Common myeloid progenitor, CD34-positive (primary cell): Measurements from ENCODE around the gene FUBP1.
A peak's percentile ranks its signal among the peaks of the same experiment; 100 is the strongest.

ENCODE experiments used
- CTCF ChIA-PET: fragments of 350-600 bp; sonication (Branson Sonifier 250); formaldehyde crosslinking; loops from one replicate; lab custom pipeline; 2021; ENCODE audit warnings: antibody characterized with exemption; lab: Charles Lee
- POLR2A ChIA-PET: fragments of 350-600 bp; sonication (Branson Sonifier 250); formaldehyde crosslinking; loops from one replicate; lab custom pipeline; 2021; ENCODE audit warnings: antibody characterized with exemption; lab: Charles Lee
- DNase-seq, 3 donors: peaks; one replicate each; pipeline versions ENCODE4 v3.0.0 to v3.0.0-alpha.2; 2013
- H3K27ac ChIP-seq, 2 experiments: 1 replicate in 1 of 2; 2 replicates in 1 of 2; pipeline ENCODE4 v1.7.0; 2013; ENCODE audit warnings: inconsistent platforms in 2 of 2, low read length in 2 of 2, mild to moderate bottlenecking in 2 of 2, low read depth in 1 of 2, moderate library complexity in 1 of 2; ENCODE audit not compliant: severe bottlenecking in 2 of 2, insufficient read depth in 1 of 2, poor library complexity in 1 of 2
- H3K27me3 ChIP-seq, 5 experiments: replicated peaks in 2 of 5; 1 replicate in 3 of 5; 2 replicates in 2 of 5; pipeline versions ENCODE4 v1.6.1 to v1.7.0; 2013; ENCODE audit warnings: low read length in 4 of 5, mild to moderate bottlenecking in 2 of 5, moderate library complexity in 2 of 5, inconsistent platforms in 1 of 5; ENCODE audit not compliant: insufficient read depth in 5 of 5, control insufficient read depth in 4 of 5
- H3K36me3 ChIP-seq, 4 experiments: 1 replicate in 2 of 4; 2 replicates in 2 of 4; pipeline versions ENCODE4 v1.6.1 to v1.7.0; 2013; ENCODE audit warnings: low read length in 3 of 4, control low read depth in 1 of 4, mild to moderate bottlenecking in 1 of 4; ENCODE audit not compliant: control insufficient read depth in 4 of 4, insufficient read depth in 4 of 4
- H3K4me1 ChIP-seq, 4 experiments: 1 replicate in 3 of 4; 2 replicates in 1 of 4; pipeline versions ENCODE4 v1.6.1 to v1.7.1; 2013; ENCODE audit warnings: low read length in 3 of 4, mild to moderate bottlenecking in 3 of 4, control low read depth in 1 of 4, inconsistent platforms in 1 of 4, moderate library complexity in 1 of 4; ENCODE audit not compliant: control insufficient read depth in 4 of 4, insufficient read depth in 4 of 4; ENCODE audit errors: control extremely low read depth in 1 of 4
- H3K4me3 ChIP-seq, 7 experiments: 1 replicate in 4 of 7; 2 replicates in 3 of 7; pipeline versions ENCODE4 v1.5.1 to v1.7.0; 2013; ENCODE audit warnings: mild to moderate bottlenecking in 7 of 7, low read length in 6 of 7, moderate library complexity in 6 of 7, inconsistent platforms in 2 of 7, low read depth in 2 of 7, control low read depth in 1 of 7; ENCODE audit not compliant: insufficient read depth in 4 of 7, control insufficient read depth in 1 of 7; ENCODE audit errors: extremely low read depth in 1 of 7
- H3K9me3 ChIP-seq, 5 experiments: 1 replicate in 4 of 5; 2 replicates in 1 of 5; pipeline versions ENCODE4 v1.6.1 to v1.7.1; 2013; ENCODE audit warnings: low read length in 4 of 5, mild to moderate bottlenecking in 2 of 5, inconsistent platforms in 1 of 5, low read depth in 1 of 5, moderate library complexity in 1 of 5; ENCODE audit not compliant: control insufficient read depth in 4 of 5, insufficient read depth in 2 of 5; ENCODE audit errors: control extremely low read depth in 1 of 5
- WGBS: methylation state at CpG from one replicate; pipeline ENCODE4 v1.1.5; 2013; ENCODE audit not compliant: insufficient coverage; 5-methylcytosine and 5-hydroxymethylcytosine counted together

Gene FUBP1

DNA sequence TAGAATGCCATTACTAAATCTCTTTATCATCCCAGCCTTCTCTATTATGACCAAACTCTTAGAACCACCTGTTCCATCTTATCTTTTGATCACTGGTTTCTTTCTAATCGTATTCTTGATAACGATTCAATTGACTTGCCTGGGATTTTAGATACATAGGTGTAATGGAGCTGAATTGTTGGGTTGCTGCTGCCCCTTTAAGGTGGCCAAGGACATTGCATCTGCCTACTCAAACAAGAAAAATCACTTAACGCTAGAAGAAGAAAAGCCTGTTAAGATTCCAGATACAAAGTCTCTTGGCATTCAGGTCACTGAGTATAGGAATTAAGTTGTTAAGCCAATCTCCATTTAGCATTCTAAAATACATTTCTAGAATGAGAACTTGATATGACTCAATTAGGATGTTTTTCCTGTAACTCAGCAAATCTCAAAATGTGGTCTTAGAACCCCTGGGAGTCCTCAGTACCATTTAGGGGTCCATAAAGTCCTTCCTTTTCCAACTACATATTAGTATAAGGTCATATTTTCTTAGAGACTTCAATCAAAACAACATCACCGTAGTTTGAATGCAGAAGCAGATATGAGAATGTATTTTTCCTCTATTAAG lies 78.1 kb downstream of the FUBP1 start:
- DNase-seq: peak; percentile 53 to 68 (median 62)
- Histone ChIP-seq H3K4me3 (no peak overlapping the region), H3K36me3 (no peaks in the 10 kb centered on the region), H3K27me3 (no peaks in the 10 kb centered on the region), H3K27ac (no peak overlapping the region), H3K9me3 (no peaks in the 10 kb centered on the region), H3K4me1 (no peaks in the 10 kb centered on the region)
- no CpG with 5 or more reads among the region's 4 CpGs for WGBS
- POLR2A ChIA-PET: no interaction called here
- CTCF ChIA-PET: interaction anchor here (1.0 to 2.0 kb wide), 3 partner anchors 24 to 149 kb away, joined by 3 to 17 read pairs (median 4); no protein-coding TSS in a partner anchor

DNA sequence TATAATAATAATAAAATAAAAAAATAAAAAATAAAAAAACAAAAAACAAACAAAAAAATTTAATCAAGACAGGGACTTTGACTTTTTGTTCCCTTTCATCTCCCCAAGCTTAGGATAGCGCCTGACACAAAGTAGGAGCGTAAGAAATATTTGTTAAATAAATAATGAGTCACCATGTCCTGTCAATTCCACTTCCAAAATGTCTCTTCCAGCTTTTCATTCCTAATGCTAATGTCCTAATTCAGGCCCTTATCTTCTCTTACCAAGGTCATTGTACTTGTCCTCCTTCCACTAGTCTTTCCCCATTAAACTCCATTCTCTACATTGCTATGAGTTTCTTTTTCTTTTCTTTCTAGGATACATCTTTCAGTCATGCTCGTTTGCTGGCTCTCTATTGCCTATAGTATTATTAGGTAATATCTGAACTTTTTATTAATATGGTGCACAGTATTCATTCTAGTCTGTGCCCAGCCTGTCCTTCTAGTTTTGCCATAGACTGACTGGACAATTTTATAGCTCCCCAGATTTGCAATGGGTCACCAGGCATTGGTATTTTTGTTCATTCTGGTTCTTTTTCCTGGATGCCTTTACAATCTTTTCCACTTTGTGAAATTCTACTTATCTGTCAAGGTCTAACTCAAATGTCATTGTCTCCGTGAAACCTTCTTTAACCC lies 79.1 kb downstream of the FUBP1 start:
- H3K9me3 ChIP-seq: no peaks in the 10 kb centered on the region
- ChIA-PET CTCF (interaction anchor here (1.0 to 2.0 kb wide), 7 partner anchors 16 to 156 kb away, joined by 3 to 17 read pairs (median 4); no protein-coding TSS in a partner anchor), POLR2A (no interaction called here)
- H3K4me3 ChIP-seq: no peak overlapping the region
- H3K27me3 ChIP-seq: no peaks in the 10 kb centered on the region
- H3K4me1 ChIP-seq: no peaks in the 10 kb centered on the region
- H3K36me3 ChIP-seq: no peaks in the 10 kb centered on the region
- WGBS: no CpG with 5 or more reads among the region's 4 CpGs
- no peak overlapping the region for H3K27ac ChIP-seq
- no peak for DNase-seq
